ENCODE results near the gene ISL1.

Gene ISL1

GRCh38 chr5:51380603-51381207 is 2.5 kb upstream of the ISL1 start:
- peak; percentile 34 for TF ChIP-seq CTCF (IDR thresholded peaks at IDR 0.05; ENCODE audit: low read depth, low read length)
- no peak overlapping the region for H3K4me3 ChIP-seq (ENCODE audit: low read depth, low read length)

GRCh38 chr5:51381761-51382474 is 1.3 kb upstream of the ISL1 start:
- 0 out of 2 replicates have a peak overlapping the region, but pooled peaks have one; percentile 11 for H3K4me3 ChIP-seq (ENCODE audit: low read depth, low read length)
- no peak for TF ChIP-seq CTCF (IDR thresholded peaks at IDR 0.05; ENCODE audit: low read depth, low read length)

GRCh38 chr5:51382521-51383130 is 622 bp upstream of the ISL1 start:
- H3K4me3 ChIP-seq (ENCODE audit: low read depth, low read length), result peak overlapping the region; percentile 50
- no peak for TF ChIP-seq CTCF (IDR thresholded peaks at IDR 0.05; ENCODE audit: low read depth, low read length)

GRCh38 chr5:51384281-51384840 is 1.1 kb downstream of the ISL1 start:
- H3K4me3 ChIP-seq (ENCODE audit: low read depth, low read length), result no peak overlapping the region

GRCh38 chr5:51385216-51385615 is 2.0 kb downstream of the ISL1 start:
- no peak overlapping the region for H3K4me3 ChIP-seq (ENCODE audit: low read depth, low read length)
- TF ChIP-seq CTCF (IDR thresholded peaks at IDR 0.05; ENCODE audit: low read depth, low read length), result no peak

More at GRCh38 chr5:51384281-51384840, 1.1 kb downstream of the ISL1 start:
- no peak for TF ChIP-seq CTCF (IDR thresholded peaks at IDR 0.05; ENCODE audit: low read depth, low read length)

GRCh38 chr5:51386916-51387883 is 4.0 kb downstream of the ISL1 start:
- H3K4me3 ChIP-seq (ENCODE audit: low read depth, low read length), result peak overlapping the region; percentile 5; the same call in 1 of the 2 replicates
- no peak for TF ChIP-seq CTCF (IDR thresholded peaks at IDR 0.05; ENCODE audit: low read depth, low read length)

Data from WI38 (cell line).